ENCODE measurements around the gene PSME3.
A peak's percentile ranks its signal among the peaks of the same experiment; 100 is the strongest.

Gene PSME3, protein sequence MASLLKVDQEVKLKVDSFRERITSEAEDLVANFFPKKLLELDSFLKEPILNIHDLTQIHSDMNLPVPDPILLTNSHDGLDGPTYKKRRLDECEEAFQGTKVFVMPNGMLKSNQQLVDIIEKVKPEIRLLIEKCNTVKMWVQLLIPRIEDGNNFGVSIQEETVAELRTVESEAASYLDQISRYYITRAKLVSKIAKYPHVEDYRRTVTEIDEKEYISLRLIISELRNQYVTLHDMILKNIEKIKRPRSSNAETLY

GRCh38 chr17:42832934-42833766, at the start of gene PSME3:
TSS of gene PSME3 (plus strand) at chr17:42833397. CDS start at chr17:42833632, 235 bp downstream.
- peak; percentile 83 for DNase-seq (ENCODE audit: low read depth)
- TF ChIP-seq, protein P1, sequence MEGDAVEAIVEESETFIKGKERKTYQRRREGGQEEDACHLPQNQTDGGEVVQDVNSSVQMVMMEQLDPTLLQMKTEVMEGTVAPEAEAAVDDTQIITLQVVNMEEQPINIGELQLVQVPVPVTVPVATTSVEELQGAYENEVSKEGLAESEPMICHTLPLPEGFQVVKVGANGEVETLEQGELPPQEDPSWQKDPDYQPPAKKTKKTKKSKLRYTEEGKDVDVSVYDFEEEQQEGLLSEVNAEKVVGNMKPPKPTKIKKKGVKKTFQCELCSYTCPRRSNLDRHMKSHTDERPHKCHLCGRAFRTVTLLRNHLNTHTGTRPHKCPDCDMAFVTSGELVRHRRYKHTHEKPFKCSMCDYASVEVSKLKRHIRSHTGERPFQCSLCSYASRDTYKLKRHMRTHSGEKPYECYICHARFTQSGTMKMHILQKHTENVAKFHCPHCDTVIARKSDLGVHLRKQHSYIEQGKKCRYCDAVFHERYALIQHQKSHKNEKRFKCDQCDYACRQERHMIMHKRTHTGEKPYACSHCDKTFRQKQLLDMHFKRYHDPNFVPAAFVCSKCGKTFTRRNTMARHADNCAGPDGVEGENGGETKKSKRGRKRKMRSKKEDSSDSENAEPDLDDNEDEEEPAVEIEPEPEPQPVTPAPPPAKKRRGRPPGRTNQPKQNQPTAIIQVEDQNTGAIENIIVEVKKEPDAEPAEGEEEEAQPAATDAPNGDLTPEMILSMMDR (conservative IDR thresholded peaks at IDR 0.05; ENCODE audit: low read depth, low read length) = peak; percentile 18
- peak within 1 kb of the TSS; percentile 88 for H3K4me3 ChIP-seq (ENCODE audit: low read depth, low read length)

GRCh38 chr17:42783791-42784138, 49.4 kb upstream of the PSME3 start:
- H3K4me3 ChIP-seq (ENCODE audit: low read depth, low read length) = no peak overlapping the region
- DNase-seq (ENCODE audit: low read depth) = no peak
- TF ChIP-seq, protein P1 (conservative IDR thresholded peaks at IDR 0.05; ENCODE audit: low read depth, low read length) = no peak

- DNase-seq (ENCODE audit: low read depth) = no peak
- TF ChIP-seq, protein P1 (conservative IDR thresholded peaks at IDR 0.05; ENCODE audit: low read depth, low read length) = no peak
- H3K4me3 ChIP-seq (ENCODE audit: low read depth, low read length) = peak overlapping the region; percentile 3
Measured at GRCh38 chr17:42784409-42784808, 48.8 kb upstream of the PSME3 start.

- peak; percentile 46 for DNase-seq (ENCODE audit: low read depth)
- no peak overlapping the region for H3K4me3 ChIP-seq (ENCODE audit: low read depth, low read length)
Measured at GRCh38 chr17:42784811-42785592, 48.2 kb upstream of the PSME3 start.

GRCh38 chr17:42787266-42787665, 45.9 kb upstream of the PSME3 start:
- TF ChIP-seq, protein P1 (conservative IDR thresholded peaks at IDR 0.05; ENCODE audit: low read depth, low read length) = no peak
- DNase-seq (ENCODE audit: low read depth) = no peak
- H3K4me3 ChIP-seq (ENCODE audit: low read depth, low read length) = no peak overlapping the region

More at GRCh38 chr17:42784811-42785592, 48.2 kb upstream of the PSME3 start:
- TF ChIP-seq, protein P1 (conservative IDR thresholded peaks at IDR 0.05; ENCODE audit: low read depth, low read length) = no peak

DNA sequence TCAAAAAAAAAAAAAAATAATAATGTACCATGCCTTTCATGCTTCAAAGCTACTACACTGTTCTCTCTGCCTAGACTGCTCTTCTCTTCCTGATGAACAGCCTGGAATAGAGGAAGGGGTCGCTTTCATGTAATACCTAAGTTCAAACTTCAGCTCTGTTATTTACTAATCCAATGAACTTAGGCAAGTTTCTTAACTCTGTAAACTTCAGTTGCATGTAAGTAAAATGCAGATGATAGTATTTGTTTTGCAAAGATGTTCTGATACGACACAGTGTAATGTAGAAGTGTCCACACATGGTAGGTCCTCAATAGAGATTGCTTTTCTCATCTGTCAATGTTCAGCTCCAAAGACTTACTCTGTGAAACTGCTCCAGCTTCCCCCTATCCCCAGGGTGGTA, 41.2 kb upstream of the PSME3 start:
- no peak for DNase-seq (ENCODE audit: low read depth)
- TF ChIP-seq, protein P1 (conservative IDR thresholded peaks at IDR 0.05; ENCODE audit: low read depth, low read length) = no peak
- no peak overlapping the region for H3K4me3 ChIP-seq (ENCODE audit: low read depth, low read length)
